Neural cell (in vitro differentiated cells): ENCODE measurements around the gene DDX19B. TPM values are rescaled to one million over a fixed set of nuclear protein-coding genes. Genes with fewer than 3 reads are reported as not detected.

ENCODE experiments used
- H2AFZ ChIP-seq: fragments of 200-600, 300-800 bp; sonication (generic), shearing (Covaris generic); 2 replicates; pipeline ENCODE4 v1.6.0; 2014; ENCODE audit warnings: low read depth, mild to moderate bottlenecking, antibody characterized with exemption, low read length, moderate library complexity
- H3F3A ChIP-seq: fragments of 200-600 bp; shearing (Covaris generic); 2 replicates; pipeline ENCODE4 v1.6.1; 2016; ENCODE audit warnings: mild to moderate bottlenecking, moderate library complexity, mixed read lengths, antibody characterized with exemption, low read length; ENCODE audit not compliant: insufficient read depth, poor library complexity, severe bottlenecking
- H3K27ac ChIP-seq: fragments of 200-600, 300-800 bp; sonication (generic), shearing (Covaris generic); 2 replicates; pipeline ENCODE4 v1.5.1; 2014; ENCODE audit warnings: mild to moderate bottlenecking, low read length, moderate library complexity
- H3K27me3 ChIP-seq: fragments of 300-800, 200-600 bp; sonication (generic), shearing (Covaris generic); 2 replicates; pipeline ENCODE4 v1.6.0; 2014; ENCODE audit warnings: mild to moderate bottlenecking, low read depth, low read length, moderate library complexity; ENCODE audit not compliant: insufficient read depth
- H3K36me3 ChIP-seq: fragments of 300-800, 200-600 bp; sonication (generic), shearing (Covaris generic); 2 replicates; pipeline ENCODE4 v1.5.1; 2014; ENCODE audit warnings: mild to moderate bottlenecking, antibody characterized with exemption, low read length, moderate library complexity; ENCODE audit not compliant: insufficient read depth
- H3K4me2 ChIP-seq: fragments of 300-800, 200-600 bp; sonication (generic), shearing (Covaris generic); 2 replicates; pipeline ENCODE4 v1.6.0; 2014; ENCODE audit warnings: mild to moderate bottlenecking, low read length
- H3K4me3 ChIP-seq: fragments of 300-800, 200-600 bp; sonication (generic), shearing (Covaris generic); 2 replicates; pipeline ENCODE4 v1.5.1; 2014; ENCODE audit warnings: mild to moderate bottlenecking, low read length, moderate library complexity
- H3K79me2 ChIP-seq: fragments of 200-600 bp; shearing (Covaris generic); replicated peaks from 2 replicates; pipeline ENCODE4 v1.6.0; 2014; ENCODE audit warnings: mild to moderate bottlenecking, low read length, moderate library complexity; ENCODE audit not compliant: insufficient read depth
- H3K9ac ChIP-seq: fragments of 300-800, 200-600 bp; sonication (generic), shearing (Covaris generic); 2 replicates; pipeline ENCODE4 v1.6.1; 2016; ENCODE audit warnings: mild to moderate bottlenecking, low read length, mixed read lengths
- H3K9me2 ChIP-seq: fragments of 200-600 bp; shearing (Covaris generic); 2 replicates; pipeline ENCODE4 v1.6.1; 2016; ENCODE audit warnings: mild to moderate bottlenecking, low read length, mixed read lengths; ENCODE audit not compliant: insufficient read depth
- H3K9me3 ChIP-seq: fragments of 200-600, 300-800 bp; sonication (generic), shearing (Covaris generic); 2 replicates; pipeline ENCODE4 v1.6.1; 2016; ENCODE audit warnings: mild to moderate bottlenecking, mixed run types, low read length, moderate library complexity, mixed read lengths
- H4K20me1 ChIP-seq: fragments of 200-600 bp; shearing (Covaris generic); 2 replicates; pipeline ENCODE4 v1.6.1; 2016; ENCODE audit warnings: mild to moderate bottlenecking, mixed run types; ENCODE audit not compliant: insufficient read depth
- CTCF ChIP-seq: fragments of 450-650 bp; IDR thresholded peaks from 2 replicates; pipeline ENCODE4 v1.5.1; 2014; ENCODE audit warnings: antibody characterized with exemption, mild to moderate bottlenecking, moderate library complexity; ENCODE audit not compliant: poor library complexity, severe bottlenecking
- EP300 ChIP-seq: fragments of 450-650 bp; conservative IDR thresholded peaks from 2 replicates; pipeline ENCODE4 v1.6.1; 2014; ENCODE audit warnings: antibody characterized with exemption, mild to moderate bottlenecking, moderate library complexity; ENCODE audit not compliant: poor library complexity, severe bottlenecking
- EZH2 ChIP-seq: fragments of 200-600, 300-800 bp; shearing (Covaris generic), sonication (generic); IDR thresholded peaks from 2 replicates; pipeline ENCODE4 v1.6.1; 2014; ENCODE audit warnings: antibody characterized with exemption, low read length, borderline replicate concordance, mild to moderate bottlenecking; ENCODE audit not compliant: insufficient read depth, poor library complexity, severe bottlenecking
- MXI1 ChIP-seq: fragments of 450-650 bp; conservative IDR thresholded peaks from 2 replicates; pipeline ENCODE4 v1.6.1; 2014; ENCODE audit warnings: antibody characterized with exemption, mild to moderate bottlenecking; ENCODE audit not compliant: poor library complexity, severe bottlenecking
- POLR2AphosphoS5 ChIP-seq: IDR thresholded peaks from 2 replicates; pipeline ENCODE4 v1.6.1; 2012
- RAD21 ChIP-seq: fragments of 450-650 bp; conservative IDR thresholded peaks from 2 replicates; pipeline ENCODE4 v1.6.1; 2014; ENCODE audit warnings: antibody characterized with exemption, mild to moderate bottlenecking, moderate library complexity
- SMC3 ChIP-seq: fragments of 450-650 bp; conservative IDR thresholded peaks from 2 replicates; pipeline ENCODE4 v1.6.1; 2014; ENCODE audit warnings: antibody characterized with exemption, mild to moderate bottlenecking, moderate library complexity; ENCODE audit not compliant: poor library complexity
- TAF1 ChIP-seq: IDR thresholded peaks from 2 replicates; pipeline ENCODE4 v1.6.1; 2012; ENCODE audit warnings: low read depth
- polyA plus RNA-seq: library from polyadenylated mRNA; depleted of rRNA; stranded (reverse); fragments of >200 nt; gene quantifications from 2 replicates; pipeline ENCODE4 v1.2.3, GENCODE V29; 2014
- TF ChIP-seq, protein P1 (sequence below): IDR thresholded peaks from 2 replicates; pipeline ENCODE4 v1.6.1; 2012; ENCODE audit warnings: borderline replicate concordance

The DDX19B gene
- polyA plus RNA-seq, 1 donor from 2014 or later = 47.8 TPM

DNA sequence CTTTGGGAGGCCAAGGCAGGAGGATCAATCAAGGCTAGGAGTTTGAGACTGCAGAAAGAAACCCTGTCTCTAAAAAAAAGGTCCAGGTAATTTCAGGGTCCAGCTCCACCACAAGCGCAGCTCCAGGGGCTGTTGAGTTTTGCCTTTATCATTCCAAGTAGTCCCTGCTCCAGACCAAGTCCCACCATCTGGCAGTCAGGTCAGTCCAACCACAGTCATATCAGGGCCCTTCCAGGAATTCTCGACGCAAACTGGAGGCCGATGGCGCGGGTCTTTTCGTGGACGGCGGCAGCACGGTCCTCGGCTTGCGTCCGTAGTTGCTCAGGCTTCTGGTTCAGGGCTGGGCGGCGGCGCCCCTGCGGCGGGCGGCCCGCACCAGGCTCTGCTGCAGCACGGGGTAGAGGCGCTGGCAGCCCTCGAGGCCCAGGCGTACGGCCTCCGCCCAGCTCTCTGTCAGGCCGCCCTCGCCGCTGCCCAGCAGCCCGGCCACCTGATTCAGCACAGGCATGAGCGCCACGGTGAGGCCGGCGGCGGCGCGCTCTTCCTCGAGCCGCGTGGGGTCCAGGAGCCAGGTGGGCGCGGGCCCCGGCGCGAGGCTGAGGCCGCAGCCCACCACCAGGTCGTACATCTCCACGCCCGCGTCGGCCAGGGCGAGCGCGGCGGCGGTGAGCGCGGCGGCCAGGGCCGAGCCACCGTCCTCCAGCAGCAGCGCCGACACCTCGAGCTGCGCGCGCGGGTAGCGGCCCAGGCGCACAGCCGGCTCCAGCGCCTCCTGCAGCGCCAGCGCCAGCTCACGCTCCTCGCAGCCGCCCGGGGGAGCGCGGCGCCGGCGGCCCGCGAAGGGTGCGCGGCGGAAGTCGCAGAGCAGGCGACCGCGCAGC is 48.0 kb upstream of the DDX19B start:
- no peaks in the 10 kb centered on the region for H3K36me3 ChIP-seq
- H3K4me3 ChIP-seq = peak overlapping the region; percentile 79
- H3K9me2 ChIP-seq = no peaks in the 10 kb centered on the region
- no peak for TF ChIP-seq CTCF
- H2AFZ ChIP-seq = no peak overlapping the region
- H4K20me1 ChIP-seq = no peaks in the 10 kb centered on the region
- peak overlapping the region; percentile 39 for H3K27ac ChIP-seq
- peak overlapping the region; percentile 30 for H3K4me2 ChIP-seq
- no peaks in the 10 kb centered on the region for H3K27me3 ChIP-seq
- H3K9ac ChIP-seq = peak overlapping the region; percentile 80
- H3F3A ChIP-seq = peaks cover 4% of the 10 kb centered on the region
- H3K9me3 ChIP-seq = no peaks in the 10 kb centered on the region
- H3K79me2 ChIP-seq = peaks cover 15% of the 10 kb centered on the region

GRCh38 chr16:70251629-70252354 is 47.2 kb upstream of the DDX19B start, which contains the start of gene EXOSC6:
Gene EXOSC6 (minus strand): TSS chr16:70251940. CDS start chr16:70251900, 40 bp downstream.
- H3K9me3 ChIP-seq = no peaks in the 10 kb centered on the region
- peak within 1 kb of the TSS; percentile 79 for H3K4me3 ChIP-seq
- peak within 1 kb of the TSS; percentile 77 for H3K27ac ChIP-seq
- peak within 1 kb of the TSS; percentile 30 for H3K4me2 ChIP-seq
- H2AFZ ChIP-seq = peak within 1 kb of the TSS; percentile 2
- no peaks in the 10 kb centered on the region for H4K20me1 ChIP-seq
- H3K9ac ChIP-seq = peak within 1 kb of the TSS; percentile 80
- no peaks in the 10 kb centered on the region for H3K36me3 ChIP-seq
- peak; percentile 93 for TF ChIP-seq MXI1
- TF ChIP-seq TAF1 = peak; percentile 73
- TF ChIP-seq CTCF = peak; percentile 99
- TF ChIP-seq, protein P1, sequence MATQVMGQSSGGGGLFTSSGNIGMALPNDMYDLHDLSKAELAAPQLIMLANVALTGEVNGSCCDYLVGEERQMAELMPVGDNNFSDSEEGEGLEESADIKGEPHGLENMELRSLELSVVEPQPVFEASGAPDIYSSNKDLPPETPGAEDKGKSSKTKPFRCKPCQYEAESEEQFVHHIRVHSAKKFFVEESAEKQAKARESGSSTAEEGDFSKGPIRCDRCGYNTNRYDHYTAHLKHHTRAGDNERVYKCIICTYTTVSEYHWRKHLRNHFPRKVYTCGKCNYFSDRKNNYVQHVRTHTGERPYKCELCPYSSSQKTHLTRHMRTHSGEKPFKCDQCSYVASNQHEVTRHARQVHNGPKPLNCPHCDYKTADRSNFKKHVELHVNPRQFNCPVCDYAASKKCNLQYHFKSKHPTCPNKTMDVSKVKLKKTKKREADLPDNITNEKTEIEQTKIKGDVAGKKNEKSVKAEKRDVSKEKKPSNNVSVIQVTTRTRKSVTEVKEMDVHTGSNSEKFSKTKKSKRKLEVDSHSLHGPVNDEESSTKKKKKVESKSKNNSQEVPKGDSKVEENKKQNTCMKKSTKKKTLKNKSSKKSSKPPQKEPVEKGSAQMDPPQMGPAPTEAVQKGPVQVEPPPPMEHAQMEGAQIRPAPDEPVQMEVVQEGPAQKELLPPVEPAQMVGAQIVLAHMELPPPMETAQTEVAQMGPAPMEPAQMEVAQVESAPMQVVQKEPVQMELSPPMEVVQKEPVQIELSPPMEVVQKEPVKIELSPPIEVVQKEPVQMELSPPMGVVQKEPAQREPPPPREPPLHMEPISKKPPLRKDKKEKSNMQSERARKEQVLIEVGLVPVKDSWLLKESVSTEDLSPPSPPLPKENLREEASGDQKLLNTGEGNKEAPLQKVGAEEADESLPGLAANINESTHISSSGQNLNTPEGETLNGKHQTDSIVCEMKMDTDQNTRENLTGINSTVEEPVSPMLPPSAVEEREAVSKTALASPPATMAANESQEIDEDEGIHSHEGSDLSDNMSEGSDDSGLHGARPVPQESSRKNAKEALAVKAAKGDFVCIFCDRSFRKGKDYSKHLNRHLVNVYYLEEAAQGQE = peak; percentile 67
- peak; percentile 99 for TF ChIP-seq POLR2AphosphoS5
- no peak for TF ChIP-seq EZH2
- peak; percentile 37 for TF ChIP-seq SMC3
- no peak for TF ChIP-seq RAD21
- TF ChIP-seq EP300 = peak; percentile 26
- H3K79me2 ChIP-seq = peaks cover 15% of the 10 kb centered on the region
- H3F3A ChIP-seq = peaks cover 4% of the 10 kb centered on the region
- H3K27me3 ChIP-seq = no peaks in the 10 kb centered on the region
- no peaks in the 10 kb centered on the region for H3K9me2 ChIP-seq
